GM19463 (cell line): ENCODE measurements around the gene NANP.
"Not testable (repeated sequence)": the region's sequence is repeated elsewhere in the genome, so short reads cannot be mapped to it uniquely, and the experiment has no call there.

Source experiments
- ATAC-seq: cut with Tn5 transposase; IDR thresholded peaks from one replicate; pipeline ENCODE4 v1.9.1; 2021; ENCODE audit warnings: mild to moderate bottlenecking, moderate library complexity; ENCODE audit not compliant: unreplicated experiment

Gene NANP

GRCh38 chr20:25608774-25609173 is 15.0 kb downstream of the NANP start:
- no peak for ATAC-seq

- ATAC-seq = no peak
Measured at GRCh38 chr20:25606094-25606695, 17.6 kb downstream of the NANP start.

GRCh38 chr20:25605148-25605547 is 18.7 kb downstream of the NANP start:
- no peak for ATAC-seq

- no peak for ATAC-seq
Measured at GRCh38 chr20:25604611-25605010, 19.2 kb downstream of the NANP start.

- not testable (repeated sequence) for ATAC-seq
Measured at GRCh38 chr20:25602914-25603309, 20.9 kb downstream of the NANP start.

GRCh38 chr20:25602191-25602913 is 21.5 kb downstream of the NANP start:
- not testable (repeated sequence) for ATAC-seq

- no peak for ATAC-seq
Measured at GRCh38 chr20:25601659-25602058, 22.2 kb downstream of the NANP start.

GRCh38 chr20:25600632-25601031 is 23.2 kb downstream of the NANP start:
- no peak for ATAC-seq

- ATAC-seq = no peak
Measured at GRCh38 chr20:25592135-25592852, 31.5 kb downstream of the NANP start.

GRCh38 chr20:25590778-25591177 is 33.0 kb downstream of the NANP start:
- ATAC-seq = not testable (repeated sequence)

- ATAC-seq = no peak
Measured at GRCh38 chr20:25588491-25588890, 35.3 kb downstream of the NANP start.

GRCh38 chr20:25587536-25587935 is 36.3 kb downstream of the NANP start:
- no peak for ATAC-seq

GRCh38 chr20:25586877-25587276 is 36.9 kb downstream of the NANP start:
- ATAC-seq = no peak

GRCh38 chr20:25584905-25585704 is 38.7 kb downstream of the NANP start, which contains the start of gene NINL:
Gene NINL, minus strand, starts transcription at chr20:25585531. Its CDS starts 58,944 bp downstream, at chr20:25526587.
- peak; percentile 83 for ATAC-seq

- not testable (repeated sequence) for ATAC-seq
Measured at GRCh38 chr20:25583607-25584006, 40.2 kb downstream of the NANP start.

GRCh38 chr20:25580711-25581110 is 43.1 kb downstream of the NANP start:
- no peak for ATAC-seq

- no peak for ATAC-seq
Measured at GRCh38 chr20:25579081-25579770, 44.6 kb downstream of the NANP start.

GRCh38 chr20:25576783-25577530 is 46.9 kb downstream of the NANP start:
- ATAC-seq = no peak

GRCh38 chr20:25574411-25574810 is 49.4 kb downstream of the NANP start:
- no peak for ATAC-seq
